ENCODE data around the gene ITGA3.

DNA sequence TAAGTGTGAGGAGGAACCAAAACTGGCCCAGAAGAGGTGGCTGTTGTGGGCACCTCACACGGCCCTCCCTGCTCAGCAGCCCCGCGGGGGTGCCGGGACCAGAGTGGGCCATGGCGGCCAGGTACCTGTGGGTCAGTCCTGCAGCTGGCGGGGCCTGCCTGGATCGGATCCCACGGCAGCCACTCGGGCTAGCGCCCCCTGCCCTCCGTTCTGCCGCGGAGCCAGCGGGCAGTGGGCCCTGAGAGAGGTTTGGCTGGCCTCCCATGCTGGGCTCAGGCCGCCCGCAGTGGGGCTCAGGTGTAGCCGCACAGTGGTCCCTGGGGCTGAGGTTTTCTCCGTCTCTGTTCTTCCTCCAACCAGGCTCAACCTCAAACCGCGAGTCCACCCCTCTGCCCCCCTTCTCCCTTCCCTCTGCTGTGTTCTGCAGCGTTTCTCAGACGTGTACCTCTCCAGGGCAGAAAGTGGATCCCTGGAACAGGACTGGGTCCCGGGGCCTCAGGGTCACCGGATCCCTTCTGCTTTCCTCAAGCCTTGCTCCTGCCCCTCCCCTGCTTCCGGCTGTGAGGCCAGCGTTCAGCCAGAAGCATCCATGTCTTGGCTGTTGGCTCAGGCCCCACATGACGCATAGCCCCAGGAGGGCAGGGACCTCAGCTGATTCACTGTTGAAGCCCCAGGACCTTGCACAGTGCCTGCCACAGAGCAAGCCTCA lies 28.6 kb upstream of the ITGA3 start:
- TF ChIP-seq, protein P1, sequence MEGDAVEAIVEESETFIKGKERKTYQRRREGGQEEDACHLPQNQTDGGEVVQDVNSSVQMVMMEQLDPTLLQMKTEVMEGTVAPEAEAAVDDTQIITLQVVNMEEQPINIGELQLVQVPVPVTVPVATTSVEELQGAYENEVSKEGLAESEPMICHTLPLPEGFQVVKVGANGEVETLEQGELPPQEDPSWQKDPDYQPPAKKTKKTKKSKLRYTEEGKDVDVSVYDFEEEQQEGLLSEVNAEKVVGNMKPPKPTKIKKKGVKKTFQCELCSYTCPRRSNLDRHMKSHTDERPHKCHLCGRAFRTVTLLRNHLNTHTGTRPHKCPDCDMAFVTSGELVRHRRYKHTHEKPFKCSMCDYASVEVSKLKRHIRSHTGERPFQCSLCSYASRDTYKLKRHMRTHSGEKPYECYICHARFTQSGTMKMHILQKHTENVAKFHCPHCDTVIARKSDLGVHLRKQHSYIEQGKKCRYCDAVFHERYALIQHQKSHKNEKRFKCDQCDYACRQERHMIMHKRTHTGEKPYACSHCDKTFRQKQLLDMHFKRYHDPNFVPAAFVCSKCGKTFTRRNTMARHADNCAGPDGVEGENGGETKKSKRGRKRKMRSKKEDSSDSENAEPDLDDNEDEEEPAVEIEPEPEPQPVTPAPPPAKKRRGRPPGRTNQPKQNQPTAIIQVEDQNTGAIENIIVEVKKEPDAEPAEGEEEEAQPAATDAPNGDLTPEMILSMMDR (IDR thresholded peaks at IDR 0.05; ENCODE audit: borderline replicate concordance, extremely low read depth, low read length, poor library complexity, severe bottlenecking), result no peak
- no peak for TF ChIP-seq EZH2 (IDR thresholded peaks at IDR 0.05; ENCODE audit: borderline replicate concordance, low read depth, low read length, severe bottlenecking)

Measured in DND-41 (cell line).